H1 (cell line): ENCODE results near the gene ENPP7. TPM values are rescaled to one million over a fixed set of nuclear protein-coding genes. Genes with fewer than 3 reads are reported as not detected.

Experiments
- CBX5 ChIP-seq: fragments of 300-800, 300-1000 bp; sonication (generic); IDR thresholded peaks from 2 replicates; pipeline ENCODE4 v1.7.1; 2016; ENCODE audit warnings: antibody characterized with exemption, low read length, low read depth
- RAD21 ChIP-seq, 2 experiments: IDR thresholded peaks in 1 of 2; conservative IDR thresholded peaks in 1 of 2; 2 replicates each; pipeline ENCODE4 v1.6.1; 2011; ENCODE audit warnings: low read depth in 2 of 2, low read length in 2 of 2, improper control_type of control experiment in 1 of 2, inconsistent platforms in 1 of 2, mild to moderate bottlenecking in 1 of 2, moderate library complexity in 1 of 2
- polyA plus RNA-seq, 7 experiments: library from polyadenylated mRNA; depleted of rRNA in 3 of 7; stranded (reverse) in 5 of 7; unstranded in 2 of 7; fragments of >200 nt in 5 of 7; fragments of 200-250 nt in 2 of 7; gene quantifications; 1 replicate in 5 of 7; 2 replicates in 1 of 7; 4 replicates in 1 of 7; pipeline versions ENCODE4 v1.2.1 to v1.2.3, GENCODE V29; 2011 to 2013; ENCODE audit warnings: missing spikeins in 2 of 7, mixed read lengths in 2 of 7
- total RNA-seq: library from RNA; stranded (reverse); fragmentation: NEBNext Ultra II Directional; extraction: Animal tissue kit (Norgen Biotek cat#: 25700); gene quantifications from 2 replicates; pipeline ENCODE4 v1.2.1, GENCODE V29; 2021

Gene ENPP7
- total and polyA plus RNA-seq, 2 of the 8 experiments (the other 6 are each of a cell fraction or from before 2014, with no cell fraction given) = not detected

- TF ChIP-seq RAD21 (IDR thresholded peaks at IDR 0.05 in 1 of 2, conservative IDR thresholded peaks at IDR 0.05 in 1 of 2; ENCODE audit: low read depth in 2 of 2, low read length in 2 of 2) (no peak), CBX5 (no peak)
Measured at GRCh38 chr17:79757140-79757745, 26.5 kb downstream of the ENPP7 start (continued).
